ENCODE measurements around the gene TOP1.
A peak's percentile ranks its signal among the peaks of the same experiment; 100 is the strongest.
"Not testable (repeated sequence)": the region's sequence is repeated elsewhere in the genome, so short reads cannot be mapped to it uniquely, and the experiment has no call there.

The TOP1 gene

GRCh38 chr20:41028359-41029149 lies at the start of gene TOP1:
Gene TOP1 (plus strand): TSS chr20:41028822. CDS start chr20:41029068, 246 bp downstream.
- DNase-seq, result peak; percentile 98 to 99

DNA sequence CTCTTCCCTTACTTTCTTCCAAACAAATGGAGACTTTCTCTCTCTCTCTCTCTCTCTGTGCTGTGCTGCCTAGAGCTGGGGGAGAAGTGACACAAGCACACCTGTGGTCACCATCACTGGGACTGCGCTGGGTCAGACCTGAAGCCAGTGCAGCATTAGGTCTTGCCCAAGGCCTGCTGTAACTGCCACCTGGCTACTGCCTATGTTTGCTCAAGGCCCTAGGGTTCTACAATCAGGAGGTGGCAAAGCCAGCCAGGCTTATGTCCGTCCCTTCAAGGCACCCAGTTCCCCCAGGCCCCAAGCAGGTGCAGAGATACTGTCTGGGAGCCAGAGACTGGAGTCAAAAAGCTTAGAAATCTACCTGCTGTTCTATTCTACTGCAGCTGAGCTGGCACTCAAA lies 49.4 kb upstream of the TOP1 start:
- DNase-seq, result no peak

- no peak for DNase-seq
These were observed 48.4 kb upstream of the TOP1 start for GRCh38 chr20:40980106-40980827.

DNA sequence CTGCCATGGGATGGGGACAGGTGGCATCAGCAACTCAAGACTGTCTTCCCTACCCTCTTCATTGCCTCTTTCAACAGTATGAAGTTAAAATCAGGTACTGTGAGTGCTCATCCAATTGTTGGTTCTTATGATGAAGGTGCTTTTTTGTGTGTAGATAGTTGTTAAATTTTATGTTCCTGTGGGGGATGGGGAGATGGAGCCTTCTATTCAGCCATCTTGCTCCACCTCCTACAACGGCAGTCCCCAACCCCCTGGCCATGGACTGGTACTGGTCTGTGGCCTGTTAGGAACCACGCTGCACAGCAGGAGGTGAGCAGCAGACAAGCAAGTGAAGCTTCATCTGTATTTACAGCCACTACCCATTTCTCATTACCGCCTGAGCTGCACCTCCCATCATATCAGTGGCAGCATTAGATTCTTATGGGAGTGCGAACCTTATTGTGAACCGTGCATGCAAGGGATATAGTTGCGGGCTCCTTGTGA lies 47.8 kb upstream of the TOP1 start:
- DNase-seq, result no peak

DNA sequence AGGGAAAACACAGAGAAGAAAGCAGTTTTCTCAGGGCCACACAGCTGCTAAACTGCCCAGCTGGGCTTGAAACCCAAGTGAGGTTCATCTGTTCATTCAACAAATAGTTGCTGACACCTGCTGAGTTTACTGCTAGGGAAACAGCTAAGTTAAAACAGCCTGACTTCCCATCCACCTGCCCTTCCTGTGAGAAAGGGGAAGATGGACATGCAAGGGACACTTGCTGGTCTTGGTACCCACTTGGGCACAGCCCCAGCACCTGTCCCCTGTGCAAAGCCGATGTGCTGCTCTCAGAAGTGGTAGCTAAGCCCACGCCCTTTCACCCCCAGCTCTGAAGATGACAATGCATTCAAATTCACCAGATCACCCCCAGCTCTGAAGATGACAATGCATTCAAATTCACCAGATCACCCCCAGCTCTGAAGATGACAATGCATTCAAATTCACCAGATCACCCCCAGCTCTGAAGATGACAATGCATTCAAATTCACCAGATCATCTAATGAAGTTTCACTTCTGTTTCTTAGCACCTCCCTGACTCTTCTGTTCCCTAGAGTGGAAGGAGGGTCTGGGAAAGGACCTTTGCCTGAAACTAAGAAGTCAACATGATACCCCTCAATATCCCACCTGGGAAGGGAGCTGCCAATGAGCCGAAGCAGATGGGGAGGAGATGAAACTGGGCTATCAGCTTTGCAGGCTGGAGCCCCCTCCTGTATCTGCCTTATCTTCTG lies 46.0 kb upstream of the TOP1 start:
- no peak for DNase-seq

GRCh38 chr20:40983898-40984297 lies 44.7 kb upstream of the TOP1 start:
- DNase-seq, result no peak

DNA sequence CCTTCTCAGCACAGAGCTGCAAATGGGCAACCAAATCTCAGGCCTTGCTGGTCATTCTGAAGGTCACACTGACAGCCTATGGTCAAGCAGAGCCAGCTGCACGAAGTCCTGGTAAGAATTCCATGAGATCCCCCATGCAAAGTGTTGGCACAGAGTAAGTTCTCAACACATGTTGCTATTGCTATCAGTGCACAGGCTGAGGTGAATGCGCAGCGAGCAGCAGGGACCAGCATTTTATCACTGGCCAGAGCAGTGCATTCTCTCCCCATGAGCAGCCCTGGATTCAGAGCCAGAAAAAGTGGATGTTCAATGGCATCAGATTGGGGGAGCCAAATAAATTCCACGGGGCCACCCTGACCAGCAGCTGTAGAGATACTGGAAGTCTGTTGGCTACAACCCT lies 44.1 kb upstream of the TOP1 start:
- DNase-seq, result no peak

DNA sequence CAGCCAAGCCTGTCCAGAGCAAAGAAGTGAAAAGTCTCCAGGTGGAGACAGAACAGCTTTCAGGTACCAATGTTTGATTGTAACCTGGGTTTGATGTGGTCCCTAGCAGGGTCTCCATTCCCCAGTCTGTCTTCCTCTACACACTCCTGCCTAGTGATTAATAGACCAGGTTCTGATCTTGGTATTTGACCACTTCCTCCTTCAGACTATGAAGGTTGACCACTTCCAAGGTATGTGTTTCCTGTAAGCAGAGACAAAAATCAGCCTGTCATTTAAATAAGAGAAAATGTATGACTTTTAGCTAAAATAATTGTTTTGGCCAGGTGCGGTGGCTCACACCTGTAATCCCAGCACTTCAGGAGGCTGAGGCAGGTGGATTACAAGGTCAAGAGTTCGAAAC lies 41.8 kb upstream of the TOP1 start:
- DNase-seq, result no peak

DNA sequence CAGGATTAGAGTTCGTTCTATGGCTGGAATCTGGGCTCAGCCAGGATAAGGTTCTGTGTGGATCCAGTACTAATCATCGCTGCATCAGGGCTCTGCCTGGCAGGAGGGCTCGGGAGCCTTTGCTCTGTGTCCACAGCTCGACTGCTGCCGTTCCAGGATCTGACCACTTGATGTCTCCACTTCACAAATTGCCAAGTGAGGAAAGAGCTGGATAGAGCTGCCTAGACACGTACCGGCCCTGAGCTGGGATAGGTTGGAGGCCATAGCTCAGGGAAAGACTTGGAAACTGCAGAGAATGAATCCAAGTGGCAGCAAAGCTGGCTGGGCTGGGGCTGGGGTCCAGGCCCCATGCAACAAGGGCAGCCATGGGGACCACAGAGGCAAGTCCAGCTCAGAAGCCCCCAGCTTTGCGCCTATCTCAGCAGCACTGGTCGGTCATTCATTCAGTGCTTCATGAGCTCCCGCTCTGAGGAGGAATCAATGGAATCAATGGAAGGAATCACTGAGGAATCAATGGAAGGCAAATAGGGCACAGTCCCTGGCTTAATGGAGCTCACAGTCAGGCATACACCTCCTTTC lies 38.0 kb upstream of the TOP1 start:
- peak in 1 of 2 experiments; percentile 27 for DNase-seq

GRCh38 chr20:40991181-40991889 lies 37.3 kb upstream of the TOP1 start:
- no peak for DNase-seq

DNA sequence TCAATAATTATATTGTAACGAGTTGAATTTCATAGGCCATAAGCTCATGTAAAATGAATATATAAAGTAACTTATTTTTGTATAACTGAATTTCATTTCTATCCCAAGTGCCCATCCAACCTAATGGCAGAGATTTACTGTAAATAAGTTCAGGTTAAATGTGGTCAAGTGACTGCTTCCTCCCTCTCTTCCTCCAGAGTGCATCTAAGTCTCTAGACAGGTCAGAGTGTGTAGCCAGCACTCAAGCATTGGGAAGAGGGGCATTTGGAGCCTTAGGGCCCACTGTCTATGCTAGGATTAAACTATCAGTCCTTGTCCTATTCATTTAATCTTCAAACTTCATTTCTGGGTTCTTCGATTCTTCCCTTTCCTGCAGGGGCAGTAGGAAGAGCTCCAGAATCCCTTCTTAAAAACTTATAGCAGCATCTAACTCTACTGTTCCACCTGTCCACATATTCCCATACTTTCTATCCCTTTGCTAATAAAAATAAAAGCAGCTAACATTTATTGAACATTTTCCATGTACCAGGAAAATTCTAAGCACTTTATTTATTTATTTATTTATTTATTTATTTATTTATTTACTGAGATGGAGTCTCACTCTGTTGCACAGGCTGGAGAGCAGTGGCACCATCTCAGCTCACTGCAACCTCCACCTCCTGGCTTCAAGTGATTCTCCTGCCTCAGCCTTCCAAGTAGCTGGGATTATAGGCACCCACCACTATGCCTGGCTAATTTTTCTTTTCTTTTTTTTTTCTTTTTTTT lies 36.1 kb upstream of the TOP1 start:
- DNase-seq, result no peak

GRCh38 chr20:40993794-40994540 lies 34.7 kb upstream of the TOP1 start:
- no peak for DNase-seq

DNA sequence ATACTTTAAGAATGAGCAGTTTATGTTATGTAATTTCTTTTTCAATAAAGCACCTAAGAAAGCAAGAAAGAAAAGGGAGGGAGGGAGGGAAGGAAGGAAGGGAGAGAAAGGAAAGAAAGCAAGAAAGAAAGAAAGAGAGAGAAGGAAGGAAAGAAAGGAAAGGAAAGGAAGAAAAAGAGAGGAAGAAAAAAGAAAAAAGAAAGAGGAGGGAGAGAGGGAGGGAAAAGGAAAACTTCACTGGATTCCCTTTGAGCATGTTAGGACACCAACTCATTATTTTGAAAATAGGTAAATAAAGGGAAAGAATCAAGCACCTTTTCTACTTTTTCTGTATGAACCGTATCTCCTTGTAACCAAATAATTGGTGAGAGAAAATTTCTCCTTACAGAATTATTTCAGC lies 32.3 kb upstream of the TOP1 start:
- no peak for DNase-seq

- DNase-seq, result no peak
These were observed 31.5 kb upstream of the TOP1 start for GRCh38 chr20:40997116-40997515.

GRCh38 chr20:40999841-41000240 lies 28.8 kb upstream of the TOP1 start:
- no peak for DNase-seq

- no peak for DNase-seq
These were observed 28.0 kb upstream of the TOP1 start for GRCh38 chr20:41000628-41001027.

- no peak for DNase-seq
These were observed 27.1 kb upstream of the TOP1 start for GRCh38 chr20:41001497-41001896.

DNA sequence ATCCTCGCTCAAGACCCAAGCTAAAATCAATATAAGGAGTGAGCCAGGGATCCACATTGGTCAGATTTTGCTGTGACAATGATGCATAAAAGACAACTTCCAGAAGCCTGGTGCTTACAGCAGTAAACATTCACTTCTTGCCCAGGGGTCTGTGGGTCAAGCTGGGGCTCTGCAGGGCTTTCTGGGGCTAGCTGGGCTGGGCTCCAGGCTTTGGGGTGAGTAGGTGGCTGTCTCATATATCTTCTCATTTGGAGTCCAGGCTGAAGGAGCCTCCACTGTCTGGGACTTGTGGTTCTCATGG lies 25.8 kb upstream of the TOP1 start:
- DNase-seq, result no peak

DNA sequence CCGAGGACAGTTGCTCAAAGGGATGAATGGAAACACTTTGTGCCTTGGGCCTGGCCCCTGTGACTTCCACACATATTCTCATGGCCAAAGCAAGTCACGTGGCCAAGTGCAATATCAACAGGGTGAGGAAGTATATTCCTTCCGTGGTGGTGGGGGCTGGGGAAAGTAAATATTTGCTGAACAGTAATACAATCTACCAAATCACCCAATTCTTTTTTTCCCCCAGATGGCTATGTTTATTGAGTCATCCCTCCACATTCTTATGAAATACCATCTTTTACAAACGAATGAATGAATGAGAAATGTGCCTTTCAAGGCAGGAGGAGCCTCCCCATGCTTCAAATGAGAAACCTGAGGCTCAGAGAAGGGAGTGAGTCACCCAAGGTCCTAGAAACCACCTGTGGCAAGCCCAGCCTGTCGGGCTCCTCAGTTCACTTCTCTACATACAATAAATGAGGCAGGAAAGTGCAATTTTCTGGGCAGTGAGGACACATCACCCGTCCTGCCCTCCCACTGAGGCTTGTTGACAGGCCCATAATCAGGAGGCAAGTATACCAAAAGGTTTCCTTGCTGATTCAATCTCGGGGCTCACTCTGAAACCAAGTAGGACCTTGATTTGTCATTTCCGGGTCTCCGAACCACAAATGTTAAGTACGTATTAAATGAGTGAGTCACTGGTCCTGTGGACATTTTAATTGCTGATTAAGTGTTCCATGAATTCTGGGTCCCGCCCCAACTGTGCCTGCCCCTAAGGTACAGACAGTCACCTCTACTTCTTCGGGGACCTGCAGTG lies 25.3 kb upstream of the TOP1 start:
- no peak for DNase-seq

- DNase-seq, result not testable (repeated sequence)
These were observed 24.7 kb upstream of the TOP1 start for GRCh38 chr20:41003936-41004294.

All from NCI-H187 (cell line).